ENCODE measurements around the gene WDR44.

DNA sequence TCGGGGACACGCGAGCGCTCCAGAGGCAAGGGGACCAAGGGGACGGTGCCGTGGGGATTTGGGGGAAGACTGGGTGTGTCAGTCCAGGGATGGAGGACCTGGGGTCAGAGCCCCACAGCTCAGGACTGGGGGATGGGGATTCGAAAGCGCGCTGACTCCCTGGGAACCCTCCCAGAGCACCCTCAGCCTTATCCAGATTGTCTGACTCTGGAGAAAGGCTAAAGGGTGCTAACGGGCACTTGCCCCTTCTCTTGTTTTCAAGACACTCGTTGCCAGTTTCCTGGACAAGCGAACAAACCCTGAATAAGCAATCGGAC, 150.8 kb downstream of the WDR44 start:
- TF ChIP-seq, protein P1, sequence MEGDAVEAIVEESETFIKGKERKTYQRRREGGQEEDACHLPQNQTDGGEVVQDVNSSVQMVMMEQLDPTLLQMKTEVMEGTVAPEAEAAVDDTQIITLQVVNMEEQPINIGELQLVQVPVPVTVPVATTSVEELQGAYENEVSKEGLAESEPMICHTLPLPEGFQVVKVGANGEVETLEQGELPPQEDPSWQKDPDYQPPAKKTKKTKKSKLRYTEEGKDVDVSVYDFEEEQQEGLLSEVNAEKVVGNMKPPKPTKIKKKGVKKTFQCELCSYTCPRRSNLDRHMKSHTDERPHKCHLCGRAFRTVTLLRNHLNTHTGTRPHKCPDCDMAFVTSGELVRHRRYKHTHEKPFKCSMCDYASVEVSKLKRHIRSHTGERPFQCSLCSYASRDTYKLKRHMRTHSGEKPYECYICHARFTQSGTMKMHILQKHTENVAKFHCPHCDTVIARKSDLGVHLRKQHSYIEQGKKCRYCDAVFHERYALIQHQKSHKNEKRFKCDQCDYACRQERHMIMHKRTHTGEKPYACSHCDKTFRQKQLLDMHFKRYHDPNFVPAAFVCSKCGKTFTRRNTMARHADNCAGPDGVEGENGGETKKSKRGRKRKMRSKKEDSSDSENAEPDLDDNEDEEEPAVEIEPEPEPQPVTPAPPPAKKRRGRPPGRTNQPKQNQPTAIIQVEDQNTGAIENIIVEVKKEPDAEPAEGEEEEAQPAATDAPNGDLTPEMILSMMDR (IDR thresholded peaks at IDR 0.05; ENCODE audit: extremely low read depth in 1 of 2, insufficient read depth in 1 of 2, low read depth in 1 of 2, low read length in 2 of 2) = no peak
- TF ChIP-seq, protein P2, sequence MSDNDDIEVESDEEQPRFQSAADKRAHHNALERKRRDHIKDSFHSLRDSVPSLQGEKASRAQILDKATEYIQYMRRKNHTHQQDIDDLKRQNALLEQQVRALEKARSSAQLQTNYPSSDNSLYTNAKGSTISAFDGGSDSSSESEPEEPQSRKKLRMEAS (IDR thresholded peaks at IDR 0.05; ENCODE audit: insufficient read depth, insufficient read length) = no peak
- TF ChIP-seq EZH2 (IDR thresholded peaks at IDR 0.05; ENCODE audit: borderline replicate concordance, low read depth, low read length, severe bottlenecking) = peak; percentile 17
